Panc1 (cell line): Measurements from ENCODE around the gene ADAMTS16.

Experiments
- CTCF ChIP-seq: fragments of 450-650 bp; IDR thresholded peaks from 2 replicates; pipeline ENCODE4 v1.5.1; 2017; ENCODE audit warnings: mild to moderate bottlenecking
- POLR2AphosphoS5 ChIP-seq: IDR thresholded peaks from 2 replicates; pipeline ENCODE4 v1.6.1; 2012; ENCODE audit warnings: mild to moderate bottlenecking, low read depth, low read length, moderate library complexity
- SIN3A ChIP-seq: IDR thresholded peaks from 2 replicates; pipeline ENCODE4 v1.6.1; 2012; ENCODE audit warnings: low read depth, mild to moderate bottlenecking, low read length, moderate library complexity, borderline replicate concordance; ENCODE audit not compliant: insufficient read depth

GRCh38 chr5:5318426-5319190 is 178.5 kb downstream of the ADAMTS16 start:
- TF ChIP-seq CTCF: no peak
- no peak for TF ChIP-seq POLR2AphosphoS5
- TF ChIP-seq SIN3A: no peak
